ENCODE measurements around the gene PRAME. TPM values are rescaled to one million over a fixed set of nuclear protein-coding genes. Genes with fewer than 3 reads are reported as not detected.

Gene PRAME
- total RNA-seq, 2 experiments from 2014 or later = not detected

- ChIA-PET POLR2A (interaction anchor here (0.5 to 1.1 kb wide), 3 partner anchors 22 to 677 kb away, joined by 3 read pairs; no protein-coding TSS in a partner anchor), CTCF (interaction anchor here (0.8 to 2.4 kb wide), 18 partner anchors 10 to 301 kb away, joined by 3 to 16 read pairs (median 4); partner anchors contain the start of genes PRAME and ZNF280A)
- peak within 1 kb of the TSS; percentile 78 for H3K4me3 Mint-ChIP-seq
- ATAC-seq (peak; percentile 99), DNase-seq (peak; percentile 91)
- H3K4me1 Mint-ChIP-seq (ENCODE audit: low read depth) = peaks cover 13% of the 10 kb centered on the region
- H3K27ac Mint-ChIP-seq = peak within 1 kb of the TSS; percentile 65
- H3K36me3 Mint-ChIP-seq (ENCODE audit: low read depth) = peaks cover 35% of the 10 kb centered on the region
- peaks cover 2% of the 10 kb centered on the region for H3K27me3 Mint-ChIP-seq
- H3K9me3 Mint-ChIP-seq = peaks cover 13% of the 10 kb centered on the region
- intact Hi-C loops (cut with micrococcal nuclease) = no loop called here
- peak; percentile 76 for TF ChIP-seq CTCF (IDR thresholded peaks at IDR 0.05)
Observed at GRCh38 chr22:22508274-22509176, 50.5 kb downstream of the PRAME start, which contains the start of gene ZNF280B. ZNF280B (minus strand) TSS chr22:22508742; CDS start chr22:22489398, 19,344 bp downstream.

GRCh38 chr22:22507743-22508273 lies 51.3 kb downstream of the PRAME start:
- POLR2A ChIA-PET = no interaction called here

GRCh38 chr22:22506736-22507135 lies 52.3 kb downstream of the PRAME start:
- Mint-ChIP-seq H3K9me3 (peaks cover 13% of the 10 kb centered on the region), H3K4me1 (ENCODE audit: low read depth) (peaks cover 13% of the 10 kb centered on the region), H3K27me3 (no peaks in the 10 kb centered on the region), H3K4me3 (peak overlapping the region; percentile 13), H3K27ac (no peak overlapping the region), H3K36me3 (ENCODE audit: low read depth) (peaks cover 43% of the 10 kb centered on the region)
- intact Hi-C loops (cut with micrococcal nuclease) = no loop called here
- TF ChIP-seq CTCF (IDR thresholded peaks at IDR 0.05) = no peak
- ATAC-seq (no peak), DNase-seq (no peak)
- CTCF ChIA-PET = interaction anchor here (2.4 kb wide), 1 partner anchor 52 kb away, joined by 7 read pairs; the partner anchor contains the start of gene PRAME
- POLR2A ChIA-PET = interaction anchor here (0.6 to 1.2 kb wide), 2 partner anchors 9 to 53 kb away, joined by 3 read pairs; partner anchors contain the start of gene PRAME

More at GRCh38 chr22:22507743-22508273, 51.3 kb downstream of the PRAME start:
- ATAC-seq (no peak), DNase-seq (peak; percentile 14)
- no peaks in the 10 kb centered on the region for H3K27me3 Mint-ChIP-seq
- peak overlapping the region; percentile 27 for H3K27ac Mint-ChIP-seq
- CTCF ChIA-PET = interaction anchor here (0.9 to 2.4 kb wide), 6 partner anchors 9 to 245 kb away, joined by 3 to 16 read pairs (median 6); partner anchors contain the start of gene PRAME
- peaks cover 13% of the 10 kb centered on the region for H3K4me1 Mint-ChIP-seq (ENCODE audit: low read depth)
- H3K9me3 Mint-ChIP-seq = peaks cover 13% of the 10 kb centered on the region
- no peak for TF ChIP-seq CTCF (IDR thresholded peaks at IDR 0.05)
- peaks cover 38% of the 10 kb centered on the region for H3K36me3 Mint-ChIP-seq (ENCODE audit: low read depth)
- intact Hi-C loops (cut with micrococcal nuclease) = no loop called here
- peak overlapping the region; percentile 78 for H3K4me3 Mint-ChIP-seq

DNA sequence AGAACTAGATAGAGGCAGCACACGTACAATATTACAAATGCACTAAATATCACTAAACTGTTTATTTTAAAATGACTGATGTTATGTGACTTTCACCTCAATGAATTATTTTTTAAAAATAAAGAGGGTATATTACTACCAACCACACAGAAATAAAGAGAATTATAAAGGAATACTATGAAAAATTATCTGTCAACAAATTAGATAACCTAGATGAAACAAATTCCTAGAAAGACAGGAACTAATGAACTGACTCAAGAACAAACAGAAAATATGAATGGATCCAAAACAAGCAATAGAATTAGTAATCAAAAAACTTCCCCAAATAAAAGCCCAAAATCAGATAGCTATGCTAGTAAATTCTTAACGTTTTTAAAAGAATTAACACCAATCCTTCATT lies 60.8 kb downstream of the PRAME start:
- H3K36me3 Mint-ChIP-seq (ENCODE audit: low read depth) = peaks cover 10% of the 10 kb centered on the region
- H3K4me1 Mint-ChIP-seq (ENCODE audit: low read depth) = no peaks in the 10 kb centered on the region
- DNase-seq (no peak), ATAC-seq (no peak)
- POLR2A ChIA-PET = no interaction called here
- intact Hi-C loops (cut with micrococcal nuclease) = no loop called here
- H3K9me3 Mint-ChIP-seq = no peaks in the 10 kb centered on the region
- H3K27me3 Mint-ChIP-seq = no peaks in the 10 kb centered on the region
- H3K27ac Mint-ChIP-seq = no peak overlapping the region
- CTCF ChIA-PET = interaction anchor here (1.0 to 2.8 kb wide), 2 partner anchors 11 to 34 kb away, joined by 3 to 16 read pairs; partner anchors contain the start of gene ZNF280B
- TF ChIP-seq CTCF (IDR thresholded peaks at IDR 0.05) = no peak
- no peak overlapping the region for H3K4me3 Mint-ChIP-seq

Other genes starting within 250 kb of the PRAME start
- gene ZNF280B, start 50.5 kb downstream of the PRAME start, total RNA-seq = 1 to 10 TPM; 2.3 to 3.0 TPM
- gene ZNF280A, start 39.0 kb downstream of the PRAME start, total RNA-seq = not detected
- not detected for gene GGTLC2, start 85.3 kb upstream of the PRAME start, total RNA-seq

All from activated CD8-positive, alpha-beta T cell treated with anti-CD3 and anti-CD28 coated beads for 36 hours (primary cell).